Stimulated activated CD8-positive, alpha-beta memory T cell treated with anti-CD3 and anti-CD28 coated beads, Interleukin-4, amount 100 ng/mL, for 48 hours (primary cell): ENCODE results near the gene CAMK4.
"Not testable (repeated sequence)": the region's sequence is repeated elsewhere in the genome, so short reads cannot be mapped to it uniquely, and the experiment has no call there.

Experiments
- DNase-seq: peaks from one replicate; pipeline ENCODE4 v3.0.0-alpha.2; 2020

Gene CAMK4

DNA sequence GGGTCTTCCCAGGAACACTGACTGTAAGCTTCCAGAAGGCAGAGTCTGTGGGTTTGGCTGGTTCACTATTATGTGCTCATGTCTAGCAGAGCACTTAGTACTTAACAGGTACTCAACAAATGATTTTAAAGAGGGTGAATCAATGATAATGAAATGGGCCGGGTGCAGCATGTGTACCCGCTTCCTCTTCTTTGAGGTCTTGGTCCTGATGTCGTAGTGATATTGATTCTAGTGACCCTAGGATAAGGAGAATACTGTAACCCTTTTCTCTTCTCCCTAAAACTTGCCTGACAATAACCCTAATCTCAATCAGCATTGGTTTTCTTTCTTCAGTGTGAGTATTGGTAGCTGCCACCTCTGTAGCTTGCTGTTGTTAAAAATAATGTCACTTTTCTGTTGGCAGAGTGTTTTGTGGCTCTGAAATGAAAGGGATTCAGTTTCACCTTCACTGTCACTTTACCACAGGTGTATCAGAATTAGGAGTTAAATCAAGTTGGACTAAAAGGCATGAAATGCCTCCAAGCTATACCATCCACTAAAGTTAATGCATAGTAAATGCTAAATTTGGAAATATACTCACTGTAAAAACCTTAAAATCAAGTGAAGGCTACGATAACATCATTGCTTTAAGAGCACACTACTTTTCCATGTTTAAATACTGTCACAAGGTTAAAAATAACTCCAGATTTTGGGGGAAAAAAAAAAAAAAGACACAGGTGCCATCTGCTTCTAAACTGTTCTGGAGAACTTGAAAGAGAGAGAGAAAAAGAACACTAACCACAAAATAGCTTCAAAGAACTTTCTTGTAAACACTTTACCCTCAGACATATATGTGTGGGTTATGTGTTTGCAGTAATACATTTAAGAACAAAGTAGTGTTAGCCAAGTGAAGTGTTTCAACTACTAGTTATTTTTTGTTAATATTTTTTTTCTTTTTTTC is 6.0 kb downstream of the CAMK4 start:
- no peak for DNase-seq

DNA sequence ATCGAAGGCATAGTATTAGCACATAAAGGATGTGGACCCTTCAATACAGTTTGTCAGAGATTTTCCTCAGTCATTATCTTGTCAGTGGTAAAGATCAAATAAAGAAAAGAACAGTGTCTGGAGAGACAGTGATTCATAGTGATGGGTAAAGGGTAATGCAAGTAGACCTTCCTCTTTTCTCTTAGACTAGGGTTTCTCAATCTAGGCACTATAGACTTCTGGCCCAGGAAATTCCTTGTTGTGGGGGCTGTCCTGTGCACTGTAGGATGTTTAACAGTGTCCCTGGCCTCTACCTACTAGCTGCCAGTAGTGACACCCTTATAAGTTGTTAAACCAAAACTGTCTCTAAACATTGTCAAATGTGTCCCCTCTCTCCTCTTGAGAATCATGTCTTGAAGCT is 6.9 kb downstream of the CAMK4 start:
- DNase-seq = no peak

DNA sequence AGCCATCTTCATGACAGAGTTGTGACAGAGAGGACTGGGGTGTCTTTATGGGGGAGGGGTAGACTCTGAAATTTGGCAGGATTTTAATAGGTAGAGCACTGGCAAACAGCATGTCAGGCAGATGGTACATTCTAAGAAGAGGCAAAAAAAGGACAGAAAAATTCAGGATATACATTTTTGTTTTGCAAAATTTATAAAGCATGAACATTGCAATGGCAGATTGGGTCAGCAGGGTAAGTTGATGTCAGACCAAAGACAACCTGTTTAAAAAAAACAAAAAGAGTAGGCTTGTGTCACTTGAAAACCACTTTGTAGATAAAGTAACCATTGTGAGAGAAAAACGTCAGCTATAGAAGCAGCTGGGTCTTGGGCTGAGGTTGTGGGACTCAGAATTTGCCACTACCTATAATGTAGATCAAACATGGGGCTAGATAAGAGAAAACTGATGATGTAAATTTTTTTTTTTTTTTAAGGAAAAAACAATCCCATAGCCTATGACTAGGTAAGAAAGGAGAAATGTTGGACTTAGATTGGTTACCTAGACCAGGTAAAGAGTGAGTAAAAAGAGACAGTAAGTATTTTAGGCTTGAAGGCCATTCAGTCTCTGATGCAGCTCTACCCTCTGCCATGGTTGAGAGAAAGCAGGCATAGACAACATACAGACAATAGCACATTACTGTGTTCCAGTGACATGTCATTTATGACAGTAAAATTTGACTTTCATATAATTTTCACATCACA is 8.3 kb downstream of the CAMK4 start:
- DNase-seq = no peak

DNA sequence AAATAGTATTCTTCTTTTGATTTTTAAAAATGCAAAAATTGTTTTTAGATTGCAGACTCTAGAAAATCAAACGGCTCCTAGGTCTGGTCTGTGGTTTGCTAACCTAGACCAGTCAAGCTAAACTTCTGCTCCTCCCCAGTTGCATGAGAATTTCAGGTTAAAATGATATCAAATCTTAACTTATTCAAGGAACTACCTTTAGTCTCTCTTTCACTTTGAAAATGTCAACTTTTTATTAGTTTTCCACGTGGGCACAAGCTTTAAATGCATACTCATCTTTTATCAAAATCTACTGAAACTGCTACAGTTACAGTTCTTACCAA is 8.8 kb downstream of the CAMK4 start:
- DNase-seq = no peak

DNA sequence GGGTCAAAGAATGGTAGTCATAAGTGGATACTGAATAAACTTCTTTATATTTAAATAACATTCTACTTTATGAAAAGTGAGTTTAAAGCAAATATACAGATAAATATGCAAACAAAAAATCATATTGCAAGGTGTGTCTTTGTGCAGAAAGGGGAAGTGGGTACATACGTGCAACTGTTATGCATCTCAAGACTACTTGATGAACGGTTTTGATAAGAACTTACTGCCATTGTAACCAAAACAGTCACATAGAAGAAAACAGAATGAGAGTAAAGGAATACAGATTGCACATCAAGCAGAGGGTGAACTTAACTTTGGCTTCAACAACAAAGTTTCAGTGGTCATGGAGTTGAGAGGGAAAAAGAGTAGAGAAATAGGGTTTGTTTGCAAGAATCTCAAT is 9.9 kb downstream of the CAMK4 start:
- DNase-seq = no peak

DNA sequence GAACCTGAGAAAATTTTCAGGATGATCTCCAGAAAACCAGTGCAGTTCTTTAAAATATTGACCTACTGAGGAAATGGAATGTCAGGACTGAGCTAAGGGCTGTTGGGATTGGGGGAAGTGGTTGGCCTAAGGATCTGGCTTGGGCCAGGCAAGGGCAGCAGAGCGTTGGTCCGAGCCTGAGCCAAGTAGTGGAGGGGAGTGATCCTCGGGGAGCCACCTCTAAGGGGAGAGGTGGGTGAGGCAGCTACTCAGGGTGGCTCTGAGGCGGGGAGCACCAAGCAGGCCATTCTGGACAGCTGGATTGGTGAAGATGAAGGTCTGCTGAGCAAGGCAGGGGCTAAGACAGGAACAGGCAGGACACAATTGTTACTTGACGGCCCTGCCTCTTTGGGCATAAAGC is 11.5 kb downstream of the CAMK4 start:
- no peak for DNase-seq

DNA sequence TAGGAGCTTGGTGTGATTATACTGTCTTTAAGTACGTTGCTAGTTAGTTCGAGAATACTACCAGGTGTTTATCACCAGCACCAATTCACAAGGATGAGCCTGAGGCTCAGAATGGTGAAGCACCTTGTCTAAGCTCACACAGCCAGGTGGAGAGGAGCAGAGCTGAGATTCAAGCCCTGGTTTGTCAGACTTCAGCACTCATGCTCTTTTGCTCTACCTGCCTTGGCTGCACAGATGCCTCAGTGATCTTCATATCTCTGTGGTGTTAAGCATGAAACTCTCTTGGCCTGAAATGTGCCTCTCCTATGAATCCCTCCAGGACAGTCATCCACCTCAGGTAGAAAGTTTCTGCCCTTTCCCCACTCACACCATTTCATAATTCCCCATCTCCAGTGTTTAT is 12.2 kb downstream of the CAMK4 start:
- no peak for DNase-seq

DNA sequence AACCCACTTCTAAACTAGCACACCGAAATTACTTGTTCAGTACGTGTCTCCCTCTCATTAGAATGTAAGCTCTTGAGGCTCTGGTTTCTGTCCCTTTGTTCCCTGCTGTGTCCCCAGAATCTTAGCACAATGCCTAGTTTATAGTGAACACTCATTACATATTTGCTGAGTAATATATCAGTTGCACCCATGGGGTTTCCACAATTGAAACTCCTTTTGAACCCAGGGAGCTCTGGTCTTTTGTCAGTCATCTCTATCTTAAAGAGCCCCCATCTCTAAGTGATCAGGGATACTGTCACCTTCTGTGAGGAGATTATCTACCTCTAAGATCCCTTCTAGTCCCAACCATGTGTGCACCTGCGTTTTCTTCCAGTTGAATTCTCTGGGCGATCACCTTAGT is 12.8 kb downstream of the CAMK4 start:
- no peak for DNase-seq

DNA sequence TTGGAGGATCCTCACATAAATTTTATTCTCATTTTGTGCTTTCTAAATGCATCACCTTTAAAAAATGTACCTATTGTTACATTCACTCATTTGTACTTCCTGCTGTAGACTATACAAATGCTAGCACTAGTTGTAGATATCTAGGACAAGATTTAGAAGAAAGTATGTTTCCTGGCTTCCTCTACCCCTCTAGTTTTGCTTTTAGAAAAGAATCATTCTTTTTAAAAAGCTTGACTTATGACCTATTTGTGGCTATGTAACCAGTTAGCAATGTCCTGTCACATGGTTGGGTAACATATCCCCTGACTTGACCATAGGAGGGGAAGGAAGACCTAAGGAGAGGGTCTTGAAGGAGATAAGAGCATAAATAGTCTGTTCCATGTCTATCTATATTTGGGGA is 13.3 kb downstream of the CAMK4 start:
- DNase-seq = no peak

DNA sequence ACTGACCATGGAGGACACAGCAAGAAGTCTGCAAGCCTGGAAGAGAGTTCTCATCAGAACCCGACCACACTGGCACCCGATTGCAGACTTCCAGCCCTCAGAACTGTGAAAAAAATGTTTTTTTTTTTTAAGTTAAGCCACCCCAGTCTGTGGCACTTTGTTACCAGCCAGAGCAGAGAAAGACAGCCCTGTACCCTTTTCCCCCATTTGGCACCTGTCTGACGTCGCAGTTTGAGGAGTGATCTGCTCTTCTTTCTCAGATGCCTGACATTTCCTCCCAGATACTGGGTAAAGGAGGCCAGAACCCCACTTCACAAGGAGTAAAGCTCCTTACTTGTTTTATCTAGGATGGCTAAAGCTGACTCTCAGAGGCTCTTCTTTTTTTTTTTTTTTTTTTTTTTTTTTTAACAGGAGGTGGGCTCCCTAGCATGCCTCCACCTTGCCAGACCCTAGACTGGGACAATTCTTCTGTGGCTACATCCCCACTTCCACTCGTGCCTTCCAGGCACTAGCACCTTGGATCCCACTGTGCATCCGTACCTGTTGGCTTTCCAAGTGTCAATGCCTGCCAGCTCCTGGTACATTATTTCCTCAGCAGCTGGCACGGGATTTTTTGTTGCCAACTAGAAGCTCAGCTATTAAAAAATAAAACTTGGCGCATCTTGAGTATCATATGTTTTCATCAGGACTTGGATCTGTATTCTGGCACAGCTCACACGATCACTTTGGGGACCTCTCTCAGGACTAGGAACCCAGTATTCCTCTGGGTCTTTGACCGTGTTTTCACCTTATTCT is 14.4 kb downstream of the CAMK4 start:
- no peak for DNase-seq

DNA sequence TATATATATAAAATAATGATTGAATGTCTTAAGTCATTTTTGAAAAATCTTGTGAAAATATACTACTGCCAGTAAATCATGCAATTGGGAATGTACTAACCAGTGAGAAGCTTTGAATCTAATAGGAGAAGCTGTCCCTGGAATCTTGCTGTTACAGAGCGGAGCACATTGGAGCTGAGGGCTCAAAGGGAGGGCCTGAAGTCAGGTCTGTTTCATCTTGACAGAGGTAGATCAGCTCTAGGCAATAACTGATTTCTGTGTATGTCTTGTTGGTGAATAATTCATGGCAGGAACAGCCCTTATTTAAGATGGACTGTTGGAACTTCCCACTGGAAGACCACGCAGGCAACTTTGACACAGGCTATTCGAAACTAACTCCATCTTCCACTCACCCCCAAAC is 17.5 kb downstream of the CAMK4 start:
- no peak for DNase-seq

DNA sequence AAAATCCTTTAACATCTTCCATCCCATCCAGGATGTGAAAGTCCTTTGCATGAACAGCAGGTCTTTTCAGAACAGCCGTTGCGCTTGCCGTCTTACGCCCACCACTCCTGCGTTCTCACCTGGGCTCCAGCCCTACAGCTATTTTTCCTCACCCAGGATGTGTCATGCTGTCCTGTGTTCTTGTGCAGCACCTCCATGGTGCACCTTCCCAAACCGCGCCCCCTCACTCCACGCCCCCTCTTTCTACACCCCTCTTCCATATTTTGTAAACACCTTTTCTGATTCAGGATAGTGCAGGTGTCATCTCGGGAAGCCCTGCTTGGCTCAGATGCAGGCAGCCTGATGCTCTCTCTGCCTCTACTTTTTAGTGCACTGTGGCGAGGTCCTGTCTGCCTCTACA is 18.4 kb downstream of the CAMK4 start:
- no peak for DNase-seq

DNA sequence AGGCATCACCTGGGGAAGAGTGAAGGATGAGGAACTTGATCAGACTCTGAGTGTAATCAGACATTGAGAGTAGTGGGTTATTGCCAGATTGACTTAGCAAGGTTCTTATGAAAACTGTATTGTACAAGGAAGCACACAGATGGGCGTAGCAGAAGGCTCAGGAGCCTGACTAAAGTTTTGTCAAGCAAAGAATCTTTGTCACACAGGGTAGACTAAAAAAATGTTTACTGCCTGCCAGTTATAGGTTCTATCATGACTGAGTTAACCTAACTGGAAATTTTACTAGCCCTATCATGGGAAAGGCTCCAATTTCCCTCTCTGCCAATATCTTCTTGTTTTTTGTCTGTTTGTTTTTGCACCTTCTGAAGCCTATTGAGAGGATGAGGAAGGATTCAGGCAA is 19.1 kb downstream of the CAMK4 start:
- no peak for DNase-seq

DNA sequence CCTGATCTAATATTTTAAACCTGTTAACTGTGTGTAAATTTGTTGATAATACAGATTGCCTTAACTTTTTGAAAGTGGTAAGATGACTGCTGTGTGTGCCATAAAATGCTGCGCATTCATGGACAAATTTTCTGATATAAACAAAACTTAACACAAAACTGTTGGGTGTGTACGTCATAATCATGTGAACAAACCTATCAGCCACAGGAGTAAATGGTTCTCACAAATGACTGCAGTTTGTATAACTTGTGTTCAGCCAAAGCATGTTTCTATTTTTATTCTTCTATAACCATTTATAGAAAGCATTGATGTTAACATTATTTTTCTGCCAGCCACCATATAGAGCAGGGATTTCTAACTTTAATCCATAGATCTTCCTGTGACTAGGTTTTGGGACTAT is 21.5 kb downstream of the CAMK4 start:
- no peak for DNase-seq

DNA sequence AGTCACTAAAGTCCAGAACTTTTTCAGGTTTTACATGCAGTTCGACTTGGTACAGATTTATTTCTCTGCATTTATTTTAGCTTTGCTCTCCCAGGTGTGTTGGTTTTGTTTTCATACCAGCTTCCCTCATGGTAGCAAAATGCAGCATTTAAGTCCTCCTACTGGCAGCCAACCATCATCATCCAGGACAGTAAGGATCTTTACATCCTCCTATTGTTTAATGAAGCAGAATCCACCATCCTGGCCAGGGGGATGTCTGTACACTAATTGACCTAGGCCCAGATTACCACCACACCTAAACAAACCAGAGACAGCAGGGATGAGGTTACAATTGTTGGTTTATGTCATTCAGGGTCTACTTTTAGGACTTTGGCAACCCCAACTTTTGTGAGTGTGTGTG is 22.3 kb downstream of the CAMK4 start:
- DNase-seq = no peak

DNA sequence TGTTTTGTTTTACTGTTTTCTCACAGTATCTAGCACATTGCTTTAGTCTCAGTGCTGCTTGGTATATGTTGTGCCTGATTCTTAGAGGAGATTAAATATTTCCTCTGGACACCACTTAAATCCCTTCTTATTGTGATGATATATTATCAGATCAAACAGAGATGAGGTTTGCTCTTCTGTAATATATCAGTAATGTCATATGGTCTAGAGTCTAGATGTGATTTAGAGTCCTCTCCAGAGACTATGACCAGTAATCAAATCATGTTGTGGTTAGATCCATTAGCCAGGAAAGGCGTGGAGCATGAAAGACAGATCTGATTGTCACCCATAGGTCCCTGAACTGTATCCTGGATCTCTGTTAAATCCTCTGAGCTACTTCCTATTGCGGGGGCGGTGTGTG is 24.4 kb downstream of the CAMK4 start:
- no peak for DNase-seq

DNA sequence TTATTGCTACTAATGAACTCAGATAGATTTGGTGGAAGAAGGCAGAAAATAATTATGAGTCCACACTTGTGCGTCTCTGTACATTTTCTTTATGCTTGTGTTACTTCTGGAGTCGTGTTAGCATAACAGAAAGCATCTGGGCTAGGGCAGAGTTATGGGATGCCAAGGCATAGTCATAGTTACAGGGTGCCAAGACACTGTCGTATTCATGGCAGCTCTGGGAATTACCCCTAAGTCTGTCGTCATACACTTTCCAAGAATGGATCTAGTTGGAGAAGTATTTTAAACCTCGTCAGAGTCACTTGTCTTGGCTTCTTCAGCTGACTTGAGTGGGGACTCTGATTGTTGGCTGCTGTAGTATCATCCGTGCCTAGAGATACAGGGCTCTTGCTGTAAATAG is 27.7 kb downstream of the CAMK4 start:
- DNase-seq = no peak

DNA sequence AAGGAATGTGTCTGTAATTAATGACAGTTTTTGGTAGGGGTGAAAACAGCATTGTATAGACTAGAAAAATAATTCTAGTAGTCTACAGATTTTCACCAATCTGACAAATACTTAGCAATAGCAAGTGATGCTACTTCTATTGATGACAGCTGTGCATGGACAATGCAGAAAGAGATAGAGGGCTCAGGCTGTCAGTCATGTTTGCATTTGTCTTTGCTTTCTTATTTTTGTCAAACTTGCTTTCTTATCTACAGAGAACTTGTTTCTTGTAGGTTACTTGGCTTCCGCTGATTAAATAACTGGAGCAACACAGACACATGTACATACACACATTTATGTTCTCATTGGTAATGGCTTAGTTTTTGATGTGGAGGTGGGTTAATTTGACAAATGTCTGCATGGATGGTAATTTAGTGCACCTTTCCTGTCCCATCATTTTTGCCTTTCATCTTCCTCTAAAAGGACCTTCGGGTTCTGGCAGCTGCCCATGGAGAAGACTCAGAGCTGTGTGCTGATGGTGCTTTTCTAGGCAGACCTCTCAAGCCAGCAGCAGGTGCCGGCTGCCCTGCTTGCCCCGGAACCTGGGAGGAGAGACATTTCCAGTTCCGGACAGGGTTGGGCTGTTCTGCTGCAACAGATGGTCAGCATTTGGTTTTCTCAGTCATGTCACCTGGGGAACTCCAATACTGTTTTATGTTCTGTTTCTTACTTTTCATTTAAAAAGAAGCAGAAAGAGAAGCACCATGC is 28.8 kb downstream of the CAMK4 start:
- no peak for DNase-seq

DNA sequence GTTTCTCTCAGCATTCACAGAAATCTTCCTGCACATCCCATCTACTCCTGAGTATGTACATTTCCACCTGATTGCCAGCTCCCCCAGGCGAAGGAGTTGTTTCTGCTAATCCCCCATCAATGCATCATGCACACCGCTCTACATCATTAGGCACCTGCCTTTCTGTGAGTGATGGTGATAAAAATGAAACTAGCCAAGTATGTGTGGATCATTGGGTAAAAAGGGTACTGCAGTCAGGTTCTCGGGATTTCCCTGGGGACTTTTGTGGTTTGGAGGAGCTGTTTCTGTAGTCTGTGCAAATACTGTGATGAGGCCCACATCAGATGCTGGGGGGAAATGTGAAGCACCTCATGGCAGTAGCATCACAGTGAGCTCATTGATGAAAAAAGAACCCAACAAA is 30.4 kb downstream of the CAMK4 start:
- peak; percentile 78 for DNase-seq

DNA sequence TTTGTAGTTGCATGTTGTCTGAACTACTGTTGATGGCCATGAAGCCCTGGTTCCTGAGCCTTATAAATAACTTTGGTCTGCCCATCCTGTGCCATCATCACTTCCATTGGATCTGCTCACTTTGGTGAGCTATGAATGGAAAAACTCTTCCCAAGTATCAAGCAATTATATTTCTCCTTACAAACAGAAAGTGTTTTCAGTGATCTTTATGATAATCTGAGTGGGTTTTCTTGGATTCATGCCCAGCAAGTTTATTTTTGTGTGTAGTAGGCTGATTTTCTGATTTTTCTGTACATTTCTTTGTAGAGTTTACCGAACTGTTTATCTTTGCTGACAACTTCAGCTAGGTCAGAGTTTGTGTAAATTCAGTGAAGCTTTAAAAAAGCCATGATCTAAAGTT is 31.0 kb downstream of the CAMK4 start:
- DNase-seq = no peak

DNA sequence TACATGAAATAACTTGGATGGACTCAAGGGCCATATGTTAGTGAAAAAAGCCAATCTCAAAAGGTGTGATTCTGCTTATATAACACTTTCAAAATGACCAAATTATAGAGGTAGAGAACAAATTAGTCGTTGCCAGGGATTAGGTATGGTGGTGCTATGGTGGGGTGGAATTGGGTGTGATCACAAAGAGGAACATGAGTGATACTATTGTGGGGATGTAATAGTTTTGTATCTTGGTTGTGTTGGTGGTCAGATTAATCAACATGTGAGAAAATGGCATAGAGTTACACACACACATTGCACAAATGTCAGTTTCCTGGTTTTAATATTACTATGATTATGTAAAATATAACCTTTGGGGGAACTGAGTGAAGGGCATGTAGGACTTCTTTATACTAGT is 31.9 kb downstream of the CAMK4 start:
- no peak for DNase-seq

DNA sequence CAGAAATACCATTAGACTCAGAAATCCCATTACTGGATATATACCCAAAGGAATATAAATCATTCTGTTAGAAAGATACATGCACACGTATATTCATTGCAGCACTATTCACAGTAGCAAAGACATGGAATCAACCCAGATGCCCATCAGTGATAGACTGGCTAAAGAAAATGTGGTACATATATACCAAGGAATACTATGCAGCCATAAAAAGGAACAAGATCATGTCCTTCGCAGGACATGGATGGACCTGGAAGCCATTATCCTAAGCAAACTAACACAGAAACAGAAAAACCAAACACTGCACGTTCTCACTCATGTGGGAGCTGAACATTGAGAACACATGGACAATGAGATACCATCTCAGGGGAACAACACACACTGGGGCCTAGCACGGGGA is 33.4 kb downstream of the CAMK4 start:
- not testable (repeated sequence) for DNase-seq

DNA sequence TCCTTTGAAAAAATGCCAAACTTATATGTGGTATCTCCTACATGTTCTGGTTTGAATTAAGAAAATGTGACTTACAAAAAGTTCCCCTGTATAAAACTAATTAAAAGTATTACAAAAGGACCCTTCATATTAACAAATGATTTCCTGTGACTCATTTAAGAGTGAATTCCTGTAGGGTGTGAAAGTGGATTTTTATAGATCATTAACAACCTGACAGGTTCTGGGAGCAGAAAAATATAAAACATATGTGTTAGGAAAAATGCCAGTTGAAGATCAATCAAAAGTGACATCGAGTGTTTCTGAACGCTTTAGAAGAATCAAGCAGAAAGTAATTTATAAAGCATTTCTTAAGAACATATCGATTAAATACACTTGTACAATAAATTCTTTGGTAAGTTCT is 35.5 kb downstream of the CAMK4 start:
- DNase-seq = no peak
